Activated gamma-delta T cell treated with Interleukin-2 at 50 U/mL for 16 hours (primary cell): Measurements from ENCODE around the gene COX6B2.

Source experiments
- DNase-seq: peaks from one replicate; pipeline ENCODE4 v3.0.0-alpha.2; 2020

Gene COX6B2

GRCh38 chr19:55362174-55362989 is 7.9 kb upstream of the COX6B2 start:
- DNase-seq, result no peak

- no peak for DNase-seq
These were observed 6.4 kb upstream of the COX6B2 start for GRCh38 chr19:55360902-55361301.

GRCh38 chr19:55358943-55359908 is 4.7 kb upstream of the COX6B2 start:
- no peak for DNase-seq

GRCh38 chr19:55358493-55358892 is 4.0 kb upstream of the COX6B2 start:
- DNase-seq, result no peak

- DNase-seq, result no peak
These were observed 798 bp upstream of the COX6B2 start for GRCh38 chr19:55355213-55355821.

- DNase-seq, result peak; percentile 46
These were observed 469 bp downstream of the COX6B2 start for GRCh38 chr19:55353803-55354697.

- DNase-seq, result no peak
These were observed 1.1 kb downstream of the COX6B2 start for GRCh38 chr19:55353356-55353802.

GRCh38 chr19:55352549-55353145 is 1.9 kb downstream of the COX6B2 start:
- DNase-seq, result no peak

- DNase-seq, result no peak
These were observed 2.5 kb downstream of the COX6B2 start for GRCh38 chr19:55352040-55352439.

GRCh38 chr19:55350620-55351315 is 3.8 kb downstream of the COX6B2 start:
- no peak for DNase-seq

- DNase-seq, result no peak
These were observed 6.0 kb downstream of the COX6B2 start for GRCh38 chr19:55348317-55349034.

- DNase-seq, result no peak
These were observed 7.0 kb downstream of the COX6B2 start for GRCh38 chr19:55347442-55348009.

GRCh38 chr19:55346725-55347441 is 7.6 kb downstream of the COX6B2 start:
- no peak for DNase-seq

GRCh38 chr19:55345818-55346724 is 8.4 kb downstream of the COX6B2 start:
- no peak for DNase-seq

GRCh38 chr19:55345101-55345817 is 9.3 kb downstream of the COX6B2 start:
- no peak for DNase-seq

- no peak for DNase-seq
These were observed 10.1 kb downstream of the COX6B2 start for GRCh38 chr19:55344444-55344843.
